Amniotic stem cell (primary cell): ENCODE results near the gene KLK15.
"Not testable (repeated sequence)": the region's sequence is repeated elsewhere in the genome, so short reads cannot be mapped to it uniquely, and the experiment has no call there.

Source experiments
- DNase-seq: peaks from one replicate; lab custom pipeline; 2025; lab: John Stamatoyannopoulos, UW

KLK15 gene

DNA sequence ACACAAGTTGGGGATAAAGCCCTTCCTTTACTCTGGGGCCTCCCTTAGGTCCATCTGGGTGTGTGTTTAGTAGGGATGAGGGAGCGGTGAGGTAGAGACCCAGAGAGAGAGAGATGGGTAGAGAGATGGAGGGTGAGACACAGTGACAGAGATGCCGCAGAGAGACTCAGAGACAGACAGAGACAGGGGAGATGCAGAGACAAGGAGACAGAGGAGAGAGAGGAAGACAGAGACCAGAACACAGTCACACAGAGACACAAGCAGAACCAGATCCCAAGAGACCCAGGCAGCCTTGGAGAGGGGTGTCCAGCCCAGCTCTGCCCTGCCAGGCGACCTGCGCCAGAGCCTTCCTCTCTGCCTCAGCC, 12.1 kb downstream of the KLK15 start:
- DNase-seq, result no peak

DNA sequence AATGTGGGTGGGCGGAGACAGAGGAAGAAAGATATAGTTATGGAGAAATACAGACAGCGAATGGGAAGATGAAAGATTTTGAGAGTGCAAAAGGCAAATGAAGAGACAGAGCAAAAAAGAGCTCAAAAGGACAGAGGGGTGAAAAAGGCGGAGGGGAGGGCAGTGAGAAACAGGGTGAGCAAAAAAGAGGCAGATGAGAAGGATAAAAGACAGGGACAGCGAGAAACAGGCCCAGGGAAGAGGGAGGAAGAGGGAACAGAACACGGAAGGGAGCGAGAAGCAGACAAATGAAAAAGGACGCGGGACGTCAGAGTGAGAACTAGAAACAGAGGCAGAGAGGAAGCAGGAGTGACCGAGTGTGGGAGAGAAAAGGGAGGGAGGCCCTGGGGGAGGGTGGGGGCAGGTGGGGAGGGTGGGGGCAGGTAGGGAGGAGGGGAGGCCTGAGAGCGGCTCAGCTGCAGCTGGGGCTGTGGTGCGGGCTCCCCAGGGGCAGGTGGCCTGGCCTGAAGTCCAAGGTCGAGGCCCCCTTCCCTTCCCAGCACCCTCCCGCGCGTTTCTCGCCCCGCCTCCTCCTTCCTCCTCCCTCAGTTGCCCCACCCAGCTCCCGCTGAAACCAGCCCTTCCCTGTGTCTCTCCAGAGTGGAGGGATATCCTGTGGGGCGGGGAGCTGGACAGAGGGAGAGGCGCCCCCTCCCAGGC, 12.7 kb downstream of the KLK15 start:
- DNase-seq, result no peak

DNA sequence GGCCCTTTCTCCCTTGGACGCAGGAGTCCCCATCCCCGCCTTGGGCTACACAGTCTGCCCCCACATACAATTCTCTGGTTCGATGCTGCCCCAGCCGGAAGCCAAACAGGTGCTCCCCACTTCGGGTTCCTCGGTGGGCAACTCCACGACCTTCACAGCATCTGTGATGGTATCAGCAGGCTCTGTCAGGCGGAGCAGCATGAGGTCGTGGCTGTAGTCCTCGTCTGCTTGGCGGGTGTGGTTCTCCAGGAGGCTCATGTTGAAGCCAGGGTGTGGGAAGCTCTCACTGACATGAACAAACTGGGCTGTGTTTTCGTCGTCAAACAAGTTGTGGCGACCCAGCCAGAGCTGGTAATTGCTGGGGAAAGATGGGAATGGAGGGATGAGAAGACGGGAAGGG, 13.3 kb downstream of the KLK15 start:
- DNase-seq, result no peak

DNA sequence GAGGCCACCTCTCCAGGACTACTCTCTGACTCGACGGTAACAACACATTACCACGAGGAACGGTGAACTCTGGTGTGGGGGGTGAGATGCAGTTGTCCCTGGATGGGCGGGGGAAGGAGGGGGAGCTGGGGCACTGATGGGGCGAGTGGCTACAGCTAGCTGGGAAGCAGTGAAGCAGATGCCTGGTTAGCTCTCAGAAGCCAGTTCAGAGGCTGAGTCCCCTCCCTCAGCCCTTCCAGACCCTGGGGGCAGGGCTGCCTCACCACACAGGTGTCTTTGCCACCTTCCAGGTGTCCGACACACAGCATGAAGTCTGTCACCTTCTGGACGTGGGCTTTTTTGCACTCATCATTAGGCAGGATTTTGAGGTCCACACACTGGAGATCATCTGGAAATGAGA, 13.7 kb downstream of the KLK15 start:
- DNase-seq, result no peak

DNA sequence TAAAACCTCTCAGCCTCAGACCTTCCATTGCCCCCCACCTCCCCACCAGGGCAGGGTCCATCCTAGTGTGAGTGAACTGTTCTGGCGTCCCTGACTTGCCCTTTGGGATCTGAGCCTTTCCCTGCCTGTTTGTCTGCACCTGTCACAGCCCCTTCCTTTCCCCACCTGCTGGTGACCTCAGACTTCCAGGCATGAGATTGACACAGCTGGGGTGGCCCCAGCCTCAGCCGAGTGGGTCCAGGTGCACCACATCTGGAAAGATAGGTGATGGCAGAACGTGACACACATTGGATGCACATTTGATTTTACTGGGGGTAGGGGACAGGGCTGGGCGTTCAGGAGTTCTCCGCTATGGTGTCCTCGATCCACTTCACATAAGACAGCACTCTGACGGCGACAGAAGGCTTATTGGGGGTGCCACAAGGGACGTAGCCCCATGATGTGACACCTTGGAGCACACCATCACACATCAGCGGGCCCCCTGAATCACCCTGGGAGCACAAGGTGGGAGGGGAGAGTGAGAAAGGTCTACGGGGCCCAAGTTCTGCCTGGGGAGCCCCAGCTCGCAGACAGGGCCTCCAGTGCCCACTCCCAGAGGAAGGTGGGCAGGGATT, 14.4 kb downstream of the KLK15 start:
- no peak for DNase-seq

DNA sequence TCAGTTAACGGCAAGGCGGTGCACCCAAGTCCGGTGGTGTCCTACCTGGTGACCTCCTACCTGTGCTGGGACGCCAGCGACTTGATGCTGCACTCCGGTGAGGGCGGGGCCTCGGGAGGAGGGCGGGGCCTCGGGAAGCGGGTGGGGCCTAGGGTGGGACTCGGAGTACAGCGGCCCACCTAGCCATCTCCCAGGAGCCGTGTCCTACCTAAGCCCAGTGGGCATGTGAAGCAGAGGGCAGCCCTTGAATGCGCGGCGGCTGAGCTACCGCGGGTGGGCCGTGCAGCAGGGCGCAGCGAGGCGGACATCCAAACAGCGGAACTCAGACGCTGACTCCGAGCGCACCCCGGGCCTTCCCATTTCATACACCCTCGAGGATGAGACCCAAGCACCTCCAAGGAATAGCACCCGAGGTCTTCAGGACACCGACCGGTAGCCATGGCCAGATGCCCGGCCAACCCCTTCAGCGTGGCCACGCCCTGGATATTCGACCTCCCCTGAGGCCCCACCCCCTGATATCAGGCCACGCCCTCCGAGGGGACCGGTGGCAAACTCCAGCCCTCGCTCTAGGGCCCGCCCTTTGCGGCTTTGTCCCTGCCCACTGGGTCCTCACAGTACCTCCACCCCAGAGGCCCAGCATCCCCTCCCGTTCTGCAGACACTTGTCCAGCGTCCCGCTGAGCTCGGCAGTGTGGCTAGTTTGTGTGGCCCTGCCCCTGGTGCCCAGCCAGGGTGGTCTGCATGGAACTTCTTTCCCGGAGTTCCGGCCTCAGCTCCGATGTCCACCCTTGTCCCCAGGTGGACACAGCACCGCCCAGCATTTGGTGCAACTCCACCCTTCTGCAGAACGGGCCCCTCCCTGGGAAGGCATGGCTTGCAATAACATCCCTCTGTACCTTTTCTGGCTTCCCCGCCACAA, 15.2 kb downstream of the KLK15 start:
- no peak for DNase-seq

DNA sequence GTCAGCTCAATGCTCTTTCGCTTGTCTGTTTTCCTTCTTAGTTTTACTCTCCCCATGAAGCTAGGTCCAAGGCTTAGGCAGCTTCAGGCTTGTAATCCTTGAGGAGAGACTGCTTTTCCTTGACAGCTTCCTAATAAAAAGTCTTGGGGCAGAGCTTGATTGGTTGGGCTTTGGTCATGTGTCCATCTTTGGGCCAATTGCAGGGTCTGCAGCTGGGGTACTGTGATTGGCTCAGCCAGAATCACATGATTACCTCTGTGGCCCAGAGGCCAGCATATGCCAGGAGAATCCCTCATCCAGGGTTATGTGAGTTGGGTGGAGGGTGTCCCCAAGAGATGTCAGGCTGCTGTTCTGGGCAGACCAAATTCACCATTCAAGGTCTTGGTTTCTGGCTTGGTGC, 17.9 kb downstream of the KLK15 start:
- no peak for DNase-seq

DNA sequence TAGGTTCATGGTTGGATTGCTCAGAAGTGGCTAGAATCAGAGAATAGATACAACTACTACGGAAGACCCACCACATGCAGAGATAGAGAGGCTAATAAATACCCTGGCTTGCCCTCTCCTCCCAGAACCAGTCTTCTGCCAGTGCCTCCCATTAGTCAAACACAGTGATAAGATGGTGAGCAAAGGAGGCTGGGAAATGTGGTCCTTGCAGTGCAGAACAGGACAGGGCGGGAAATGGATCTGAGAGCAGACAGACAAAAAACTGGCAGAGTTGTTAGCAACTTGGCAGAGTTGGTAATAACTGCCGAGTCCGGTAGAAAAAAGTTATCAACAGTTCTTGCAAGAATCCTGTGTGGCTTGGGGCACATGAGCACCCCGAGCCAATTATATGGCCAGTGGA, 18.5 kb downstream of the KLK15 start:
- DNase-seq, result no peak

DNA sequence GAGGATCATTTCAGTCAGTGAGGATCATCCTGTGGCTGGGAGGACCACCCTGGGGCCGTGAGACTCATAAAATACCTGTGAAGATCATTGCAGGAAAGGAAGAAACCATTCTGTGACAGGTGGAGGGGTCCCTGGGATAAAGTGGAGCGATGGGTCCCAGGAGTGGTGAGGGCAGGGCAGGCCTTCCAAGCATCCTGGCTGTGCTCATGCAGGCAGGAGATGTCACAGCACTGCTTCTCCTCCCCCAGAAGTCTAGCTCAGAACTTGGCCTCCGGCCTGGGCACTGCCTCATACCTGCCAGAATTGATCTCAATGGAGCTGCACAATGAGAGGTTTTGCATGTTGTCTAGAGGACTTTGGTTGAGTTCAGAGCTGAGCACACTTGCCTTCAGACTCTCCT, 20.9 kb downstream of the KLK15 start:
- no peak for DNase-seq

DNA sequence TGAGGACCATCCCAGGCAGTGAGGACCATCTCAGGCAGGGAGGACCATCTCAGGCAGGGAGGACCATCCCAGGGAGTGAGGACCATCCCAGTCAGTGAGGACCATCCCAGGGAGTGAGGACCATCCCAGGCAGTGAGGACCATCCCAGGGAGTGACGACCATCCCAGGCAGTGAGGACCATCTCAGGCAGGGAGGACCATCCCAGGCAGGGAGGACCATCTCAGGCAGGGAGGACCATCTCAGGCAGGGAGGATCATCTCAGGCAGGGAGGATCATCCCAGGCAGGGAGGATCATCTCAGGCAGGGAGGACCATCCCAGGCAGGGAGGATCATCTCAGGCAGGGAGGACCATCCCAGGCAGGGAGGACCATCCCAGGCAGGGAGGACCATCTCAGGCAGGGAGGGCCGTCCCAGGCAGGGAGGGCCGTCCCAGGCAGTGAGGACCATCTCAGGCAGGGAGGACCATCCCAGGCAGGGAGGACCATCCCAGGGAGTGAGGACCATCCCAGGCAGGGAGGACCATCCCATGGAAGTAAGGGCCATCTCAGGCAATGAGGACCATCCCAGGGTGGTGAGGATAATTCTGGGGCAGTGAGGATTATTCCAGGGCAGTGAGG, 21.6 kb downstream of the KLK15 start:
- not testable (repeated sequence) for DNase-seq

DNA sequence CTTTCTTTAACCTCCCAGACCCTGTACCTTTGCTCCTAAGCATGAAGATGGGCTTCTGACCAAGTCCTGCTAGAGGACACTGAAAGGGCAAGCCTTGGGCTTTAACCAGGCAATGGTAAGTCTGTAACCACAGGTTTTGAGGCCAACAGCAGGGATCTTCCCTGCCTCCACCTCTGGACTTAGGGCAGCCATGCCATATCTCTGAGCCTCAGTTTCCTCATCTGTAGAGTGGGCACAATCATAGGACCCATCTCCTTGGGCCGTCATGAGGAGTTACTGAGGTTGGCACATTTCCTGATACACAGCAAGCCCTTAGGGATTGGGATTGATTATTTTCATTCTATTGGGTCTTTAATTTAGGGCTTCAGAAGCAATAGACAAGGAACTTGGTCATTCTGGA, 24.5 kb downstream of the KLK15 start:
- no peak for DNase-seq

DNA sequence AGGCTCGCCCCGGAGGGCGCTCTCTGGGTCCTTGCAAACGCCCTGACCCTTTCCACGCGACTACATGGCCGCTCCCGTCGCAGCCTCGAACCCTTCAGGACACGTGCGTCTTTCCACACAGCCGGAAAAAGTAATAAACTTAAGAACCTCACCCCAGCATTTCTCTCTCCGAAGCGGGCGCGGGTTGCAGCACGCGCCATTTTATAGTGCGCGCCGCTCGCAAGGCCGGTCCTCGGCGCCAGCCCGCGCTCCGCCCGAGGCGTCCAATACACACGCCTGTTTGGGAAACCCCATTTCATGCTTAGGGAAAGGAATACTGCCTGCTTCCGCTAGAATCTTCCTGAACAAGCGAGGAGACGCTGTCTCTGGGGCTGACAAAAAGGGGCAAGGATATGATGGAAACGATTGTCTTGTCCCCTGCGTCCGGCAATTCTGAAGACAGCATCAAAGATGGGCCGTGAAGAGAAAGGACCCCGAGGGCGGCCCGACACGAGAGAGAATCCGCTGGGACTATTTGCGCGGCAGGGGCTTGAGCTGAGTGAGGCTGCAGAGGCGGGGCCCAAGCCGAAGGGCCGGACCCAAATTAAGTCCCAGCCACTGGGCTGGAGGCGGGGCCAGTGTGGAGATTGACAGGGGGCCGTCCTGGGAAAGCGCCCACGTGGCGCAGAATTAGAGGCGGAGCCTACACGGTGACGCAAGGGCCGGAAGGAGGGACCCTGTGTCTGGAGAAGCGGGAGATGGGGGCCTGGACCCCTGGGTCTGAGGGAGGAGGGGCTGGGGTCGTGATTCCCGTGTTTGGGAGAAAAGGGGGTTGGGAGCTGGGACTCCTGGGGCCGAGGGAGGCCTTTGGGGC, 28.7 kb downstream of the KLK15 start:
- peak; percentile 98 for DNase-seq

DNA sequence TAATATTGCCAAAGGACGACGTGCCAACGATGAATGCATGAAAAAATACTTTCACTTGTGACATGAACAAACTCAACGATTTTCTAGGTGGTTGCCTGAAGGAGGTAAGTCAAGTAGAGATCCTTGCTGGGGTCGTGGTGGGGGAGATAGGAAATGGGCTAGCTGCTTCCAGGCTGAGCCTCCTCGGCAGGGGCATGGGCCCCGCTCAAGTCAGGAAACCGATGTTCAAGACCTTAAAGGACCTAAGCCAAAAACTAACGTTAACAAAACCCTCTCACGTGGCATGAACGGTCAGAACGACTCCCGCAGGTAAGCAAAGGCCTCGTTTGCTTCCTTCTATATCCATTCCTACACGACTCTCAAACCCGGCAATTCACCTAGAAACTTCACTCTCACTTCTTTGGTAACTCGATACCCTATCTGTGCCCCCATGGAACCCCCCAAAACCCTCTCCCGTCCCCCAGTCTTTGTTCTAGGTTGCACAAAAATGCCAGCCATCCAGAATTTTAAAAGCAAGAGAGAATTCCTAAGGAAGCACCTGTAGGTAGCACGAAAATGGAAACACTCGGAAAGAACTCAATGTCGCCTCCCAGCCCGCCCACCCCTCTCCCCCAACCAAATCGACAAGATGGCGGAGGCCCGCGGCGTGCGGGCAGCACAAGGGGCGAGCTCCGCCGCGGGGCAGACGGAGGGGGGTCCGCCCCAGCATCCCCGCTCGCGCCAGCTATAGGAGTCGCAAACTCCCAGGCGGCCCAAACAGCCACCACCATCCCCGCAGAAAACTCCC, 29.5 kb downstream of the KLK15 start:
- DNase-seq, result no peak

DNA sequence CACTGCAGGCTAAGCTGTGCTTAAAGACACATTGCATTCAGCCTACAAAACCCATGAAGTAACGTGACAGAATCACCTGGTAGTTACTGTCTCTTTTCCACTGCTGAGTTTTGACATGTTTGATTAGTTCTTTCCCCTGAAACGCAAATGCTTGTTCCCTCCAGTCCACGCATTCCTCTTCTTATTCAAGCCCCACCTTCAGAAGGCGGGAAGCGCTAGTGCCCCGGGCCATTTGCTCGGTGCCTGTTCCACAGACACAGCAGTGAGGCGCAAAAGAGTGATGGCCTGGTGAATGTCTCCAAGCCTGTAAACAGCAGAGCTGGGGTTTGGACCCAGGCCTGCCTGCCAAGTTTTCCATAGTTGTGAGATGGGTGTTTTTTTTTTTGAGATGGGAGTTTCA, 32.3 kb downstream of the KLK15 start:
- no peak for DNase-seq

DNA sequence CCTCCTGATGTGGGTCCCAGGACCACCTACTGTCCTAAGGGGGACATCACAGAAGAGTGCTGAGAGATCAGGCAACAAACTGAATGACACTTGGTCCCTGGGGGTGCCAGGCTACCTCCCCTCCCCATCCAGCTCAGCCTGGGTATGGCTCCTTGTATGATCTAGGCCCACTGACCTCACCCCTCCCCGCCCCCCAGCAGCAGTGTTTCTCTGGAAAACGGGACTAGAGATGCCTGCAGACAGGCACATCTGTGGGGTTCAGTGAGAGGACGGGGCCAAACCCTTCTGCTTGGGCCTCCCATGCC, 33.9 kb downstream of the KLK15 start:
- DNase-seq, result no peak

DNA sequence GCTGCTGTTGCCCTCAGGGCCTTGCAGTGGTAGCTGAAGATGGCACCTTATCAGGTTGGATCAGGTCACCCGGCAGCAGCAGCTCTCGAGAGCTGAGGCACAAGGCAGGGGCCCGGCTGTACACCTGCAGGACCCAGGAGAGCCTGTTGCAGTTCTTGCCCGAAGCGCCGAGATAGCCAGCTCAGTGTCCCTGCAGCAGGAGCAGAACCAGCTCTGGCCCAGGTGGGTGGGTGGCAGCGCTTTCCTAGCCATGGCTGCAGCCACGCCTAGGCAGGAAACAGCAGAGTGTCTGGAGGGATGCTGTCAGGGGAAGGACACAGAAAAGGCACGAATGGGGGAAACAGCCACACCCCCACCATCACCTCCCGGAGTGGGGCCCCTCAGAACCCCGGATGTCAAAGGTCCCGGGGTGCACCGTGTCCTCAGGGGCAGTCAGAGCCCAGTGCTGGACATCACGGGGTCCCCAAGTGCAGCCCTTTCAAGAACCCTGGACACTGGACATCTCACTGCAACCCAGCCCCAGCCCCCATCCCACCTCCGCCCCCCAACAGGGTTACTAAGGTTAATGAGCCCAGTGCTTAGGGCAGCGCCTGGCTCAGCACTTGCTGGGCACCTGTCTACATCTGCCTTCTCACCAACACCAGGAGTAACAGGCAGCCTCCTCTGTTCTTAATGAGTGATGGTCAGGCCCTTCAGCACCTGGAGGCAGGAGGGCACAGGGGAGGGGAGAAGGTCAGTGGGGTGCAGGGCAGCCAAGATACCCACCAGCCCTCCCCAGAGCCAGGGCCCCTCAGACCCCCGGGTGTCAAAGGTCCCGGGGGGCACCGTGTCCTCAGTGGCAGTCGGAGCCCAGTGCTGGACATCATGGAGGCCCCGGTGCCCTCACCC, 34.5 kb downstream of the KLK15 start:
- DNase-seq, result no peak

DNA sequence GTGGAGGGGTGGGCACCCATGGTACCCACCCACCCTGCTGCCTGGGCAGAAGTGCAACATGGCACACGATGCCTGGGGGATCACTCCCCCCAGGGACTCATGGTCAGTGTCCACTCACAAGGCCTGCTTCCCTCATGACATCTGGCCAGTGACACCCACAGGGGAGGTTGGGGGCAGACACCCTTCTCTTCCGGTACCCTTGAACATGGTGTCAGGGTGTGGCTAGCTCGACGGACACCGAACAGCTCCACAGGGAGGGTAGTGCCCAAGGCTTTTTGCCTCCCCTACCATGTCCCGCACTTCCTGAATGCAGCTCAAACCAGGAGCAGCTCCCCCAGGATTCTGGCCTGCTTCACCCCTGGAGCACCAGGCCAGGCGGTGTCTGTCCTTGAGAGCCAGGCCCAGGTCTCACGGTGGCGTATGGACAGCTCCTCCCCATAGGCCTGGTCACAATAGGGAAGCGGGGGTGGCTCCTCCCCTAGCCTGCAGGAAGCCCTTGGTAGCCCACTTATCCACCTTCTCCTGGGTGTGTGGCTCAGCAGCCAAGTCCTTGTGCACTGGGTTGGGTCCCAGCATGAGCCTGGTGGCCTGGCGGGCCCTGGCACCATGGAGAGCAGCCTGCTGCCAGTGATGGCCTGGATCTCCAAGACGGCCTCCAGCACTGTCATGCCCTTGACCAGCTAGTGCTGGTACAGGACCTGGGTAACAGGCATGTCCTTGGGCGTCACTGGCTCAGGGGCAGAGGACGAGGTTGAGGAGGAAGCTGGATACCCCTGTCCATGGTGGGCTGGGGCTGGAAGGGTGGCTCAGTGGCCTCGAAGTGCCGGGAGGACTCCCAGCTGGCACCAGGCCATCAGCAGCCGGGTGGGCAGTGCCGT, 35.4 kb downstream of the KLK15 start:
- DNase-seq, result no peak

DNA sequence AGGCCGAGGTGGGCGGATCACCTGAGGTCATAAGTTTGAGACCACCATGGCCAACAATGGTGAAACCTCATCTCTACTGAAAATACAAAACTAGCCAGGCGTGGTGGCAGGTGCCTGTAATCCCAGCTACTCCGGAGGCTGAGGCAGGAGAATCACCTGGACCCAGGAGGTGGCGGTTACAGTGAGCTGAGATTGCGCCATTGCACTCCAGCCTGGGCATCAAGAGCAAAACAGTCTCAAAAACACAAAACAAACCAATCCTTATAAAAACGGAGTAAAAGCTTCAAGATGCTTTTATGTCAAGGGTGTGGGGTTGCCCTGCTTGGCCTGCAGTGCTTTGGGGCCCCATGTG, 36.0 kb downstream of the KLK15 start:
- no peak for DNase-seq
